CD4-positive, alpha-beta memory T cell (primary cell): Measurements from ENCODE around the gene STX16. TPM values are rescaled to one million over a fixed set of nuclear protein-coding genes. Genes with fewer than 3 reads are reported as not detected.

Experiments
- CTCF ChIA-PET: fragments of 350-600 bp; sonication (Branson Sonifier 250); formaldehyde crosslinking; loops from one replicate; lab custom pipeline; 2021; ENCODE audit warnings: inconsistent platforms; ENCODE audit not compliant: partially characterized antibody; lab: Charles Lee
- POLR2A ChIA-PET: fragments of 350-600 bp; sonication (Branson Sonifier 250); formaldehyde crosslinking; loops from one replicate; lab custom pipeline; 2021; ENCODE audit not compliant: partially characterized antibody; lab: Charles Lee
- DNase-seq, 5 donors: peaks; one replicate each; pipeline versions ENCODE4 v3.0.0 to v3.0.0-alpha.2; 2020 to 2022; ENCODE audit warnings: mixed read lengths in 1 of 5
- H3K27ac ChIP-seq: one replicate; pipeline ENCODE4 v1.7.0; 2013; ENCODE audit warnings: low read depth, low read length
- H3K27me3 ChIP-seq: 2 replicates; pipeline ENCODE4 v1.7.0; 2013; ENCODE audit warnings: mild to moderate bottlenecking, low read length, moderate library complexity; ENCODE audit not compliant: insufficient read depth
- H3K36me3 ChIP-seq: 2 replicates; pipeline ENCODE4 v1.7.0; 2013; ENCODE audit warnings: mild to moderate bottlenecking, low read length, moderate library complexity; ENCODE audit not compliant: insufficient read depth
- H3K4me1 ChIP-seq: 2 replicates; pipeline ENCODE4 v1.7.0; 2013; ENCODE audit warnings: mild to moderate bottlenecking, low read length, moderate library complexity; ENCODE audit not compliant: insufficient read depth
- H3K4me3 ChIP-seq, 2 donors: one replicate each; pipeline ENCODE4 v1.7.0; 2013; ENCODE audit warnings: low read length in 2 of 2, mild to moderate bottlenecking in 1 of 2
- H3K9me3 ChIP-seq, 2 donors: one replicate each; pipeline ENCODE4 v1.7.0; 2013; ENCODE audit warnings: low read length in 2 of 2, control low read depth in 1 of 2; ENCODE audit not compliant: control insufficient read depth in 1 of 2
- H3K27ac Mint-ChIP-seq, 7 donors: one replicate each; pipeline ENCODE4 v1.8.0; 2020 to 2021; ENCODE audit warnings: mixed read lengths in 7 of 7, mild to moderate bottlenecking in 6 of 7, inconsistent platforms in 3 of 7, moderate library complexity in 3 of 7
- H3K27me3 Mint-ChIP-seq, 2 donors: one replicate each; pipeline ENCODE4 v1.8.0; 2020 to 2021; ENCODE audit warnings: mixed read lengths in 2 of 2
- H3K36me3 Mint-ChIP-seq, 2 donors: one replicate each; pipeline ENCODE4 v1.8.0; 2020 to 2021; ENCODE audit warnings: mixed read lengths in 2 of 2, inconsistent platforms in 1 of 2, mild to moderate bottlenecking in 1 of 2
- H3K4me1 Mint-ChIP-seq, 4 donors: one replicate each; pipeline ENCODE4 v1.8.0; 2020 to 2021; ENCODE audit warnings: mixed read lengths in 4 of 4, mild to moderate bottlenecking in 1 of 4
- H3K4me3 Mint-ChIP-seq, 8 donors: one replicate each; pipeline ENCODE4 v1.8.0; 2020 to 2021; ENCODE audit warnings: mixed read lengths in 8 of 8, mild to moderate bottlenecking in 7 of 8, moderate library complexity in 6 of 8, inconsistent platforms in 3 of 8
- H3K9me3 Mint-ChIP-seq, 8 donors: one replicate each; pipeline ENCODE4 v1.8.0; 2020 to 2021; ENCODE audit warnings: mixed read lengths in 8 of 8, mild to moderate bottlenecking in 5 of 8, inconsistent platforms in 3 of 8, moderate library complexity in 1 of 8
- intact Hi-C: fragments of 100-400 bp; cut with micrococcal nuclease; formaldehyde crosslinking; loops from one replicate; pipeline ENCODE4 v1.15.1; 2023
- polyA plus RNA-seq, 2 donors: library from polyadenylated mRNA; unstranded; fragments of 300-500 nt; fragmentation: Illumina TruSeq; gene quantifications; one replicate each; pipeline ENCODE4 v1.2.3, GENCODE V29; 2021
- total RNA-seq, 2 experiments: library from RNA; stranded (reverse); gene quantifications; one replicate each; pipeline ENCODE4 v1.2.3, GENCODE V29; 2021

The STX16 gene
- total and polyA plus RNA-seq, 4 experiments from 2014 or later = 16.5 to 167 (median 91.3) TPM

DNA sequence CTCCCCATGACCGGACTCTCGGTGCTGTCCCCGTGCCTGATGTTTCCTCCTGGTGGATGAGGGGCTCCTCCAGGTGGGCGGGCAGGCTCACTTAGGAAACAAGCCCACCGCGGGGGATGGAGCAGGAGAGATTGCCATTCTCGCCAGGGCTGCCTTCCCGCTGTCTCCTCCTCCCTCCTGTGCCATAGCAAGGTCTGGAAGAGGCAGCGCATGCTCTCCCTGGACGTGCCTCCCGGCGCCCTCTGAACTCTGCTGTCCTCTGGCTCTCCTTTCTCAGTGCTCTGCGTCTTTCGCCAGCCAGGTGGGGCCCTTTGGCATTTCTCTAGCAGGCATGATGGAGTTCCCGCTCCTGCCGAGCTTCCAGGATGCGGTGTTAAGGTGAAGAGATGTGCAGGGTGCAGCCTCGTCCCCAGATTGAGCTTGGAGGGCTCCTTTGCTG lies 24.1 kb downstream of the STX16 start:
- ChIA-PET POLR2A (interaction anchor here (1.6 kb wide), 1 partner anchor 19 kb away, joined by 3 read pairs; no protein-coding TSS in a partner anchor), CTCF (no interaction called here)
- Histone ChIP-seq H3K4me1 (no peaks in the 10 kb centered on the region), H3K9me3 (no peaks in the 10 kb centered on the region), H3K27me3 (no peaks in the 10 kb centered on the region), H3K27ac (no peak overlapping the region), H3K36me3 (peaks cover 63% of the 10 kb centered on the region), H3K4me3 (no peak overlapping the region)
- H3K27ac Mint-ChIP-seq = no peak overlapping the region
- H3K36me3 Mint-ChIP-seq = peaks cover 51 to 72% of the 10 kb centered on the region in 2 donors
- DNase-seq = no peak
- H3K4me3 Mint-ChIP-seq = no peak overlapping the region
- H3K9me3 Mint-ChIP-seq = no peaks in the 10 kb centered on the region
- H3K27me3 Mint-ChIP-seq = no peaks in the 10 kb centered on the region
- peaks cover 0 to 2% (median 0%) of the 10 kb centered on the region in 4 donors for H3K4me1 Mint-ChIP-seq
- intact Hi-C loops = no loop called here

DNA sequence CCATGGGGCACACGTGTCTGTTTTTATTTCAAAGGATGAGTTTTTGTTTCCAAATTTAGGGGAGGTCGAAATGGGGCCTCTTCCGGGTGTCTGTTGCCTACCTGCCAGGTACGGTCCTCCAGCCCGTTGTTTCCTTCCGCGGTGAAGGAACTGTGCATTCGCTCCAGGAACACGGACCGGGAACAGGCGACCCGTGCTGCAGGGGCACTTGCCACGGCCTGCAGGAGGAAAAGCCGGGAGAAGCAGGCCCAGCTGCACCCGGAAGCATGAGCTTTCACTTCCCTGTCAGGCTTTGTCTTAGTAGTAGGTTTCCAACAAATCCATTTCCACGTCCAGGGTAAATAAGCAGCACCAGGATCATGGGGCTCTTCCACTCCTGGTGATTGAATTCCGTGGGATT lies 24.6 kb downstream of the STX16 start:
- Histone ChIP-seq H3K4me3 (no peak overlapping the region), H3K36me3 (peaks cover 64% of the 10 kb centered on the region), H3K4me1 (no peaks in the 10 kb centered on the region), H3K9me3 (no peaks in the 10 kb centered on the region), H3K27ac (no peak overlapping the region), H3K27me3 (no peaks in the 10 kb centered on the region)
- CTCF ChIA-PET = no interaction called here
- POLR2A ChIA-PET = interaction anchor here (1.6 kb wide), 1 partner anchor 19 kb away, joined by 3 read pairs; no protein-coding TSS in a partner anchor
- intact Hi-C loops = no loop called here
- H3K9me3 Mint-ChIP-seq = no peaks in the 10 kb centered on the region
- no peak overlapping the region for H3K4me3 Mint-ChIP-seq
- peak overlapping the region in 1 of 7 donors; percentile 78 for H3K27ac Mint-ChIP-seq
- DNase-seq = no peak
- peaks cover 49 to 72% of the 10 kb centered on the region in 2 donors for H3K36me3 Mint-ChIP-seq
- H3K27me3 Mint-ChIP-seq = no peaks in the 10 kb centered on the region
- peaks cover 0 to 2% (median 0%) of the 10 kb centered on the region in 4 donors for H3K4me1 Mint-ChIP-seq

DNA sequence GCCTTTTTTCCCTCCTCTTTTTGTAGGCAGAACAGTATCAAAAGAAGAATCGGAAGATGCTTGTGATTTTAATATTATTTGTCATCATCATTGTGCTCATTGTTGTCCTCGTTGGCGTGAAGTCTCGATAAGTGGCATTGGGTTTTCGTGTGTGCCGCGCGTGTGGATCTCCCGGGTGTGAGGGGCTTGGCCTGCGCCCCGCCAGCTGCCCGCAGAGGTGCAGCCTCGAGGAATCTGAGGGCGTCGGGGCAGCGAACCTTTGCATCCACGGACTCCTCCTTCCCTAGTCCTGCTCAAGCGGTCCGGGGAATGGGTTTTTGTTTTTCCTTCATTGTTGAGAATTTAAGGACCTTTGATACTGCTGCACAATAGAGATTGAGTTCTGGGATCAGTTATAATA lies 25.1 kb downstream of the STX16 start:
- Histone ChIP-seq H3K4me3 (no peak overlapping the region), H3K36me3 (peaks cover 60% of the 10 kb centered on the region), H3K27me3 (no peaks in the 10 kb centered on the region), H3K4me1 (no peaks in the 10 kb centered on the region), H3K27ac (no peak overlapping the region), H3K9me3 (no peaks in the 10 kb centered on the region)
- POLR2A ChIA-PET = no interaction called here
- no peak for DNase-seq
- Mint-ChIP-seq H3K9me3 (no peaks in the 10 kb centered on the region), H3K36me3 (peaks cover 45 to 70% of the 10 kb centered on the region in 2 donors), H3K27ac (peak overlapping the region in 2 of 7 donors; percentile 23 to 78), H3K27me3 (no peaks in the 10 kb centered on the region), H3K4me1 (peaks cover 0 to 2% (median 0%) of the 10 kb centered on the region in 4 donors), H3K4me3 (no peak overlapping the region)
- CTCF ChIA-PET = interaction anchor here (1.3 to 1.4 kb wide), 2 partner anchors 28 kb away, joined by 3 to 4 read pairs; no protein-coding TSS in a partner anchor
- intact Hi-C loops = no loop called here

DNA sequence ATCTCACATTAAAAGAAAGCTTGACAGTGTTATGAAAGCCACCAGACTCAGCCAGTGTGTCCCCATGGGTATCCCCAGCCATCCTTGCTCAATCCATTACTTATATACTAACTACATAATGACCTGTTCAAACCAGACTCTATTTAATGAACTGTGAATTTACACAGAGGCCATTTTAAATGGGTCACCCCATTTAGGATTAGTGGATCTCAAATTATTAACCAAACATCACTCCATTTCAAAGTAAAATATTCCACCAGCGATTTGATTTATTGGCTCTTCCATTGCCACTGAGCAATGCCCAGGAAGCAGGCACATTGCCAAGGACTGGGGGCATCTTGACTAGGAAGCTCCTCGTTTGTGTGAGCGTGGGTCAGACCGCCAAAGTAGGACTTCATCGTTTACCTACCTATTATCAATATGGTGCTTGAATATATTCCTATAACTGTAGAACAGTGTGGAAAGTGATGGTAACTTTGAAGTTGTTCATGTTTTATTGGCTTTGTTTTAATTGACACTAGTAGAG lies 26.1 kb downstream of the STX16 start:
- intact Hi-C loops = no loop called here
- Histone ChIP-seq H3K36me3 (peaks cover 59% of the 10 kb centered on the region), H3K27ac (no peak overlapping the region), H3K4me3 (no peak overlapping the region), H3K4me1 (no peaks in the 10 kb centered on the region), H3K27me3 (no peaks in the 10 kb centered on the region), H3K9me3 (no peaks in the 10 kb centered on the region)
- Mint-ChIP-seq H3K36me3 (peaks cover 43 to 71% of the 10 kb centered on the region in 2 donors), H3K9me3 (no peaks in the 10 kb centered on the region), H3K27me3 (no peaks in the 10 kb centered on the region), H3K4me1 (peaks cover 0 to 2% (median 0%) of the 10 kb centered on the region in 4 donors), H3K4me3 (no peak overlapping the region), H3K27ac (peak overlapping the region in 1 of 7 donors; percentile 37)
- no peak for DNase-seq
- CTCF ChIA-PET = interaction anchor here (1.3 to 1.4 kb wide), 2 partner anchors 27 to 29 kb away, joined by 3 to 4 read pairs; no protein-coding TSS in a partner anchor
- POLR2A ChIA-PET = no interaction called here

DNA sequence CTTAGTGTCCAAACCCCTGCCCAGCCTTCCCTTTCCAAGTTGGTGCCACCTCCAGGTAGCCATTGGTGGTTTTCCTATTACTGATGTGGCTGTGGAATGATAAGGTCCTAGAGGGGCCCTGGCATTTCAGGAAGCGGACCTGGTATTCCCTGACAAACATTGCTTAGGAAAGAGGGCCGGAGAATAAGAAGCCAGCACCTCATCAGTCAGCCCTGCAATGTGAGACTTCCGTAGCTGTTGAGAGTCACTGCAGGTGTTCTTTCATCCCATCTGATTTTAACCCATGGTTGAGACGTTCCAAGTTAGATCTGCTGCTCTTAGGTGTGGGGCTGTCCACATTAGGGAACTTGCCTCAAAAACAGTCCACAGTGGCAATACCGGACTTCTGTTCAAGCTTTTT lies 26.7 kb downstream of the STX16 start:
- Histone ChIP-seq H3K4me3 (no peak overlapping the region), H3K4me1 (no peaks in the 10 kb centered on the region), H3K27ac (no peak overlapping the region), H3K36me3 (peaks cover 57% of the 10 kb centered on the region), H3K27me3 (no peaks in the 10 kb centered on the region), H3K9me3 (no peaks in the 10 kb centered on the region)
- peaks cover 41 to 74% of the 10 kb centered on the region in 2 donors for H3K36me3 Mint-ChIP-seq
- DNase-seq = no peak
- ChIA-PET CTCF (no interaction called here), POLR2A (no interaction called here)
- peak overlapping the region in 1 of 7 donors; percentile 60 for H3K27ac Mint-ChIP-seq
- H3K4me1 Mint-ChIP-seq = peaks cover 0 to 2% (median 0%) of the 10 kb centered on the region in 4 donors
- H3K27me3 Mint-ChIP-seq = no peaks in the 10 kb centered on the region
- H3K4me3 Mint-ChIP-seq = no peak overlapping the region
- intact Hi-C loops = no loop called here
- H3K9me3 Mint-ChIP-seq = no peaks in the 10 kb centered on the region

DNA sequence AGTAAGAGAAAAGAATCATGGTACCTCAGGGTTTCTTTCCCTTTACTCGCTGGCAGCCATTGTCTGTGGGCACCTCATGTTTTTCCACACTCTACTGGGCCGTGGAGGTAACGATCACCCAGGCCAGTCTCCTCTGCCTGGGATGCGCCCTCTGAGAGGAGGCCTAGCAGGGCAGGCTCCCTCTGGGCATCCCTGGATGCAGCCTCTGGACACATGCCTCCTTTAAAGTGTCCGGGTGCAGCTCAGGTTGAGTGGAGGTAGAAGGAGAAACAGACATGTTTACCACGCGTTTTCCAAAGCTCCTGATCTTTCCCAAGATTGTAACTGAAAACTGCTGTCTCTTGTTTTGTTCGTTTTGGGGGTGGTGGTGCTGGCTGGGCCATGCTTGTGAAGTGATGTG lies 27.7 kb downstream of the STX16 start:
- H3K9me3 Mint-ChIP-seq = no peaks in the 10 kb centered on the region
- peaks cover 0 to 2% (median 0%) of the 10 kb centered on the region in 4 donors for H3K4me1 Mint-ChIP-seq
- no peak overlapping the region for H3K27ac Mint-ChIP-seq
- no peaks in the 10 kb centered on the region for H3K27me3 Mint-ChIP-seq
- no peak for DNase-seq
- Histone ChIP-seq H3K27ac (no peak overlapping the region), H3K9me3 (no peaks in the 10 kb centered on the region), H3K27me3 (no peaks in the 10 kb centered on the region), H3K4me3 (no peak overlapping the region), H3K36me3 (peaks cover 47% of the 10 kb centered on the region), H3K4me1 (no peaks in the 10 kb centered on the region)
- ChIA-PET CTCF (no interaction called here), POLR2A (no interaction called here)
- H3K36me3 Mint-ChIP-seq = peaks cover 34 to 68% of the 10 kb centered on the region in 2 donors
- no peak overlapping the region for H3K4me3 Mint-ChIP-seq
- intact Hi-C loops = no loop called here

DNA sequence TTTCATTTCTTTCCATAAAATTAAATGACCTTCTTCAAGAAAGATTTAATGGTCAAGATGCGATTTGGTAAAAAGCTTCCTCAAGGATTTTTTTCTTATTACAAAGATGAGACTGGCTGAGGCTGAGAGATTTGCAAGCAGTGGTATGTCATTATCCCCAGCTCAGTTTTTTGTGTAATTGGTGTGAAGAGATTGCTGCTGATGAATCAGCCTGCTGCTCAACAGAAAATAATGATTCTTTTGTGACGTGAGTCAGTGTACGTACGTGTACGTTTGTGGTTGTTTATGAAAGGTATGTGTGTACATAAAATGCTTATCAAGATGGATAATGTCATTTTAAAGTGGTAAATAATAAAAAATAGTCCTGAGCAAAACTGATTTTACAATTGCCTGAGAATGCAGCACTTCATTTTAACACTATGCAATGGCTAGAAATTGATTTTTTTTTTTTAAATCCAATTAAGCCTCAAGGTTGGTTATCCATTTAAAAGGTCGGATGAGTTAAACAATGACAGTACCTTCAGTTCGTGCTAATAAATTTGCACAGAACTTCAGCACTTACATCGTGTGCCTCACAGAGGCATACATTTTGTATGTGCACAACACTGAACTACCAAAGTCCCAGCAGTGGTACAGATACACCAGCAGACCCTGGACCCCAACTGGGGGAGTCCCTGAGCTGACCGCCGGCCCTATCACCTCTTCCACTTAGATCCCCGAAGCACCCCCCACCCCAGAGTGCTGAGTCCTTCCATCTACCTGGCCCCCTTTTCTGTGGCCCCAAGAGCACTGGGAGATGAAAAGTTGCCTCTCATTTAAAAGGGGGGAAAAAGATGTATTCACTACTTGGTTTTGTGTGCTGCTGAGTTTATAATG lies 31.8 kb downstream of the STX16 start:
- Histone ChIP-seq H3K4me1 (no peaks in the 10 kb centered on the region), H3K27me3 (no peaks in the 10 kb centered on the region), H3K9me3 (no peaks in the 10 kb centered on the region), H3K4me3 (no peak overlapping the region), H3K36me3 (peaks cover 12% of the 10 kb centered on the region), H3K27ac (no peak overlapping the region)
- peak overlapping the region in 2 of 7 donors; percentile 2 to 25 for H3K27ac Mint-ChIP-seq
- POLR2A ChIA-PET = no interaction called here
- no peaks in the 10 kb centered on the region for H3K27me3 Mint-ChIP-seq
- H3K36me3 Mint-ChIP-seq = peaks cover 22 to 48% of the 10 kb centered on the region in 2 donors
- peaks cover 0 to 6% (median 0%) of the 10 kb centered on the region in 4 donors for H3K4me1 Mint-ChIP-seq
- peak overlapping the region in 1 of 8 donors; percentile 10 for H3K4me3 Mint-ChIP-seq
- no peak for DNase-seq
- CTCF ChIA-PET = no interaction called here
- H3K9me3 Mint-ChIP-seq = no peaks in the 10 kb centered on the region
- intact Hi-C loops = no loop called here
